GM18498 (cell line): ENCODE results near the gene MFAP5.
"Not testable (repeated sequence)": the region's sequence is repeated elsewhere in the genome, so short reads cannot be mapped to it uniquely, and the experiment has no call there.

Source experiments
- ATAC-seq: cut with Tn5 transposase; IDR thresholded peaks from one replicate; pipeline ENCODE4 v1.9.1; 2021; ENCODE audit warnings: mild to moderate bottlenecking, moderate library complexity; ENCODE audit not compliant: unreplicated experiment

MFAP5 gene

DNA sequence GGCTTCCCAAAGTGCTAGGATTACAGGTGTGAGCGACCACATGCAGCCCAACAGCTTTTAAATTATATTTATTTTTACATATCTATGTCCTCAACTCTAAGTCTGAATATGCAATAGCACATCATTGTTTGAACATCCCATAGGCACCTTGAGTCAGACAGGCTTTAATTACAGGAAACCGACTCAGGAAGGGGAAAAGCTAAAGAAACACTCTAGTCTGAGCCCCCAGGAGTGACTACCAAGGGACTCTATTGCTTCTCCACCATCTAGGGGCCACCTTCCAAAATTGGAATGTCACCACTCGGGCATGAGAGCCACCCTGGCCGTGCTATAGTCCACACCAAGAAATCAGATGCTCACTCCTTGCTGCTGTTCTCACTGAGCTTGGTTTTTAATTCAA, 14.0 kb upstream of the MFAP5 start:
- no peak for ATAC-seq

GRCh38 chr12:8675591-8676036, 13.0 kb upstream of the MFAP5 start:
- ATAC-seq = no peak

- no peak for ATAC-seq
These were observed 9.8 kb upstream of the MFAP5 start for GRCh38 chr12:8672381-8672780.

DNA sequence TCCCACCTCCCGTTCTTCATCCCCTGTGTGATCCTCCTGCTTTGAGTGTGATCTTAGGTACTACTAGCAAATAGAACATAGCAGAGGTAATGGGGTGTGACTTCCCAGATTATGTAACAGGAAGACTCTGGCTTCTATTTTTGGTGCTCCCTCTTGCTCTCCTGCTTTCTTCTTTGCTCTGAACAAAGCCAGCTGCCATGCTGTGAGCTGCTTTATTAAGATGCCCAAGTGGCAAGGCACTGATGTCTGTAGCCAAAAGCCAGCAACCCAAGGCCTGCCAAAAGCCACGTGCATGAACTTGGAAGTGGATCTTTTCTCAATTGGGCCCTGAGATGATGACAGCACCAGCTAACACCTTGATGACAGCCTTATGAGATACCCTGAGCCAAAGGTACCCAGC, 5.8 kb upstream of the MFAP5 start:
- no peak for ATAC-seq

DNA sequence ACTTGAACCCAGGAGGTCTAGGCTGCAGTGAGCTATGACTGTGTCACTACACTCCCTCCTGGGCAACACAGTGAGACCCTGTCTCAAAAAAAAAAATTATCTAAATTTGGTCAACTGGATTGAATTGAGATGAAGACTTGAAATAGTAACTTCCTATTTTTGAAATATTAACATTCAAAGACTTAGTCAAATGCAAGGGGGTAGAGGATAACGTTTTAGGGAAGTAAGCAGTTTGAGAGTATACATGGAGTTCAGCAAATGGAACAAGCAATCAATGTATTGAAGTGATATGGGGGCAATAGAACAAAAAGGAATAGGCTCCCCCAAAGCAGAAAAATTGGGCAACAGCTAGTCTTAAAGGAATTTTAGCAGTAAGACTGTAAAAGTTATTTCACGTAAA, 4.6 kb upstream of the MFAP5 start:
- no peak for ATAC-seq

DNA sequence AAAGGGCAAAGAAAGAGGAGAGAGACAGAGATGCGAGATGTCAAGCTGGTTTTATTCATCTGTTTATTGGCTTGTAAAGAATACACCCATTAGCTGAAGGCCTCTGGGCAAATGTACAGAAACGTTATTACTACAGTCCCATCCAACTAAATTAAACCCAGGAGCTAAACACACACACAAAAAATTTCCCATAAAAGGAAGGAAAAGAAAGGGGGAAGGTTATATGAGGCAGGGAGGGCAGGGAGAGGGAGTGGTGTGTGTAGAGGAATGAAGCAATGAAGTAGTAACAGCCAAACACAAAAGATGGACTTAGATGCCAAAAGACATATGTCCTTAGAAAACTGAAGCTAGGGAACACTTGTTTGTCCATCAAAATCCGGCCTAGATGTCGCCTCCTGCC, 3.1 kb upstream of the MFAP5 start:
- no peak for ATAC-seq

GRCh38 chr12:8664228-8664913, 1.7 kb upstream of the MFAP5 start:
- ATAC-seq = no peak

DNA sequence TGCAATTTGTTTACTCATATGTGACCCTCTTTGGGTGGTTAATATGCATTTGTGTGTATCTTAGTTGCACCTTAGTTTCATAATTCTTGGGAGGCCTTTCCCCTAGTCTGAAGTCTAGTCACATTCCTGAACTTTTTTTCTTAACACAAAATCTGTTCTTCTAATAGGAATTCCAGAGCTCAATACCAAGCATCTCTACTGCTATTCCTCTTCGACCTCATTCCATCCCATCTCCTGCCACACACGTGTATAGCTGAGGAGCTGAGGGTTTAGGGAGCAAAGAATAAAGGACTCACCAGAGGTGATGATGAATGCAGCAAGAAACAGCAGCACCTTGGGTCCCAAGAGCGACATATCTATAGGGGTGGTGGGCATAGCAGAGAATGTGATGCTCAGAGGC, 875 bp downstream of the MFAP5 start:
- no peak for ATAC-seq

GRCh38 chr12:8661016-8661415, 1.6 kb downstream of the MFAP5 start:
- ATAC-seq = no peak

DNA sequence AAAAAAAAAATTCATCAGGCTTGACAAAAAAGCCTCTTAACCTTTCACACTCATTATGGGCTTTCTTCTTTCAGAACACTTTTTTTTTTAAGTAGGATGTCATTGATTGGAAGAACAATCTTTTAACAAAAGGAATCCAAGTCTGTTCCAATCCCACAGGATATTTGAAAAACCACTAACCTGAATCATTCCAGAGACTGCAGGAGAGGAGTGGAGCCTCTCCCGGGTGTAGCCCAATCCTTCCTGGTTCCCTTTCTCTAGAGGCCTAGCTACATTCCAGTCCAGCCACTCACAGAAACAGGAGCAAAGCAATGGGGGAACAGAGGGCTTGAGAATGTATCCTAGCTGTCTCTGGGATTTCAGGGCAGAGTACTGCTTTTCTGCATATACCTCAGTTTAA, 4.3 kb downstream of the MFAP5 start:
- ATAC-seq = no peak

- ATAC-seq = no peak
These were observed 7.2 kb downstream of the MFAP5 start for GRCh38 chr12:8655421-8655820.

DNA sequence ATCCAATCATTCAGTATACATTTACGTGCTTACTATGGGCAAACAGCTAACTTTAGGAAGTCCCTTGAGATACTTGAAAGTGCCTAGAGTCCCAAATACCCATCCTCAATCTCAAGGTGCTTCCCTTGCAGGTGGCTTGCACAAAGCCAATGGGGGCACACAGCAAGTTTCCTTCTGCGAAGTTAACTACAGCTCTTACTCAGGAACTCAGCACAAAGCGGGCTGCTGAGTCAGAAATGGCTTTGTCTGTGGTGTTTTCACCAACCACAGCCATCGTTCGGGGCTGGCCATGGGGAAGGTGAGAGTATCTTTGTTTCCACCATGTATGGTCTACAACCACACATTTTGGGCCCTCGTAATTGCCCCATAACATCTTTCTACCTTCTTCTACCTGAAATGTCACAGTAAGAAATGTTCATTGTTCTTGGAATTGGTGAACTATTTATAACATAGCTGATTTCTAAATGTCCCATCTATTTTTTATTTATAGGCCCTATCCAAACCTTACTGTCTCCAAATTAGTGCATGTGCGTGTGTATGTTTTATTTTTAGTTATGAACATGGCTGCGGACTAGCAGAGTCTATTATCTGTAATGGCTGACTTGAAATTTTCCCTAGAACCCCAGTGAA, 13.9 kb downstream of the MFAP5 start:
- ATAC-seq = peak; percentile 69

- no peak for ATAC-seq
These were observed 14.7 kb downstream of the MFAP5 start for GRCh38 chr12:8647968-8648367.

GRCh38 chr12:8644345-8645248, 18.0 kb downstream of the MFAP5 start:
- peak; percentile 68 for ATAC-seq

DNA sequence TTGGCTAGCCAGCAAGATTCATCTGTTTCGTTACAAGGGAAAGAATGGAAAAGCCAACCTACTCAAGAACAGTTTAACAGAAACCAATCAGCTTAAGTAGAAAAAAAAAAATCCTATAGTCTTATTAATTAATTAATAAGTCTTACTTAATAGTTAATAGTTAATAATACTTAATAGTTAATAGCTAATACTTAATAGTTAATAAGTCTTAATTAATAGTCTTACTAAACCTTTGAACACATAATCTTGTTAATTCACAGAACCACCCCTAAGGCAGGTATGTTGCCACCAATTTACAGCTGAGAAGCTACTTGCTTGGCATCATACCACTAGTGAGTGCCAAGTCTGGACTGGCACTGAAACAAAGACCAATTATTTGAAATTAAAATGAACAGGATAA, 19.9 kb downstream of the MFAP5 start:
- ATAC-seq = no peak

DNA sequence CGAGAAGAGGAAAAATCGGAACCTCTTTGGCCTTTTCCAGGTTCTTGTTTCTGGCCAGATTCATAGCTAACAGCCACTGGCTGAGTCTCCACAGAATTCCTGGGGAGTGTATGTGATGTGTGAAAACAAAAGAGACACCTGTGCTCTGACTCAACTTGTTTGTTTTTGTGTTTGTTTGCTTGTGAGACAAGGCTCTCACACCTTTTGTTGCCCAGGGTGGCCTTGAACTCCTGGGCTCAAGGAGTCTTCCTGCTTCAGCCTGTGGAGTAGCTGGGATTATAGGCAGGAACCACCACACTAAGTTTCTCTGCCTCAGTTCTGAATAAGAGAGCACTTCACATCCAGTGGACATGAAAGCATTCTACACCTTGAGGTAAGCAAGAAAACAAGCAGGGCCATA, 22.7 kb downstream of the MFAP5 start:
- ATAC-seq = no peak

GRCh38 chr12:8638951-8639350, 23.7 kb downstream of the MFAP5 start:
- ATAC-seq = no peak

- ATAC-seq = no peak
These were observed 25.0 kb downstream of the MFAP5 start for GRCh38 chr12:8637666-8638065.

DNA sequence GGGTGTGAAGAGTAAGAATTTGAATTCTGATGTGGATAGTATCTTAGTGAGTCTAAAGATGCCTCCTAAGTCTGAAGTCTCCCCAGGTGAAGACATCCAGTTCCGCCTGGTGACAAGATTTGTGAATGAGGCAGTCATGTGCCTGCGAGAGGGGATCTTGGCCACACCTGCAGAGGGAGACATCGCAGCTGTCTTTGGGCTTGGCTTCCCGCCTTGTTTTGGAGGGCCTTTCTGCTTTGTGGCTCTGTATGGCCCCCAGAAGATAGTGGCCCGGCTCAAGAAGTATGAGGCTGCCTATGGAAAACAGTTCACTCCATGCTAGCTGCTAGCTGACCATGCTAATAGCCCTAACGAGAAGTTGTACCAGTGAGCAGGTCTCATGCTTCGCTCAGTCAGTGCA, 25.4 kb downstream of the MFAP5 start:
- no peak for ATAC-seq

- no peak for ATAC-seq
These were observed 26.0 kb downstream of the MFAP5 start for GRCh38 chr12:8636581-8636980.

GRCh38 chr12:8636007-8636346, 26.6 kb downstream of the MFAP5 start:
- ATAC-seq = not testable (repeated sequence)
